ENCODE measurements around the gene ZNF570.

The ZNF570 gene

DNA sequence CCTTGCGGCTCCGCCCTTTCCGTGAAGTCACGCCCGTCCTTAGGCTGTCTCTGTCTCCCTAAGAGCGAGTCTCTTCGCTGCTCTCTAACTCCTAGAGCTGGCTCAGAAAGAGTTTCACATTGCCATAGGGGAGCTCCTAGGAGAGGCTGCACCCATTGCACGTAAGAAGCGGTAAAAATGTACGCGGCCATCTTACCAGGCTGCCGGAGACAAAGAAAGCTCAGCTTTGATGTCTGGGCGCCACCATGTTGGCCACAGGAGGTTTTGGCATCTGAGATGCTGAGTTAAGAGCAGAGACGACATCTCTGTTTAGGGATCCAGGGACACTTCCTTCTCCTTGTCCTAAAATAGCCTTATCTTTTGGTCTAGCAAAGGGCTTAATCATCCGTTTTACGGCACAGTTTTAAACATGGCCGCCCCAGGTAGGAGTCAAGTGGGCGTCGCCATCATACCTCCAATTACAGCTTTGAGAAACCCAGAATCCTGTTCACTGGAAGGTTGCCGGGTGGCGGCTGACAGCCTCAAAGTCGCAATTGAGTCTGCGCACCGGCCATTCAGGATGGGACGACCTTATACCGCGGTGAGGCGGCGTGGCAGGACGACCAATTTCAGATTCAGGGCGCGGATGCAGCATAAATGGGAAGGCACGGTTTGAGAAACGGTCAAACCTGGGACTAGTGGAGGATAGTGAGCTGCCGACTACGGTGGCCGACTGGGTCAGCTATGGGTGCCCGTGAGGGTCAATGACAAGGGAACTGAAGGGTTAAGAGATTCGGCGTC lies 37.4 kb downstream of the ZNF570 start, which contains the start of gene ZNF793:
Gene ZNF793 (plus strand): TSS at position 553 of the 780 bp plus-strand sequence. CDS start 16,501 bp downstream, outside the sequence.
- Histone ChIP-seq H3K36me3 (ENCODE audit: insufficient read depth, low read length) (no peaks in the 10 kb centered on the region), H3K9ac (ENCODE audit: low read length) (peak within 1 kb of the TSS; percentile 85), H3K9me3 (ENCODE audit: low read length) (no peaks in the 10 kb centered on the region), H3K4me3 (ENCODE audit: low read depth in 1 of 2, low read length in 2 of 2) (peak within 1 kb of the TSS; percentile 95), H3K27ac (ENCODE audit: low read depth, low read length) (peak within 1 kb of the TSS; percentile 95), H3K27me3 (ENCODE audit: control insufficient read depth in 1 of 2, insufficient read depth in 2 of 2, low read length in 2 of 2) (no peaks in the 10 kb centered on the region), H3K4me1 (ENCODE audit: insufficient read depth, low read length) (peaks cover 16% of the 10 kb centered on the region)

DNA sequence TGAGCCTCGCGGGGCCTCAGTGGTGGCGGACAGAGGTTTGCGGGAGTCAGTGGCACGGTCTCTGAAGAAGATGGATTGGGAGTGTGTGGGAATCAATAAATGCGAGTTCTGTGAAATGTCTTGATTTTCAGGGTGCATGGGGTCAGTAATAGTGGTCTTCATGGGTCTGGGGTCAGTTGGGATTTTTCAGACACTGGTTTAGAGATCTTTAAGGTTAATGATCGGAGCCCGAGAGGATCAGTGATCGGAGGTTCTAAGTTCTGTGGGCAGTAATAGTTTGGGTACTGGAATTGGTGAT lies 38.0 kb downstream of the ZNF570 start:
- Histone ChIP-seq H3K9me3 (ENCODE audit: low read length) (no peaks in the 10 kb centered on the region), H3K9ac (ENCODE audit: low read length) (peak overlapping the region; percentile 85), H3K27me3 (ENCODE audit: control insufficient read depth in 1 of 2, insufficient read depth in 2 of 2, low read length in 2 of 2) (no peaks in the 10 kb centered on the region), H3K4me3 (ENCODE audit: low read depth in 1 of 2, low read length in 2 of 2) (peak overlapping the region; percentile 95), H3K36me3 (ENCODE audit: insufficient read depth, low read length) (no peaks in the 10 kb centered on the region), H3K4me1 (ENCODE audit: insufficient read depth, low read length) (peaks cover 16% of the 10 kb centered on the region), H3K27ac (ENCODE audit: low read depth, low read length) (peak overlapping the region; percentile 95)

GRCh38 chr19:37511186-37511585 lies 42.0 kb downstream of the ZNF570 start:
- H3K9ac ChIP-seq (ENCODE audit: low read length): no peak overlapping the region
- H3K4me1 ChIP-seq (ENCODE audit: insufficient read depth, low read length): peaks cover 8% of the 10 kb centered on the region
- H3K36me3 ChIP-seq (ENCODE audit: insufficient read depth, low read length): peaks cover 5% of the 10 kb centered on the region
- H3K4me3 ChIP-seq (ENCODE audit: low read depth in 1 of 2, low read length in 2 of 2): no peak overlapping the region
- H3K9me3 ChIP-seq (ENCODE audit: low read length): no peaks in the 10 kb centered on the region
- H3K27ac ChIP-seq (ENCODE audit: low read depth, low read length): no peak overlapping the region
- H3K27me3 ChIP-seq (ENCODE audit: control insufficient read depth in 1 of 2, insufficient read depth in 2 of 2, low read length in 2 of 2): no peaks in the 10 kb centered on the region

DNA sequence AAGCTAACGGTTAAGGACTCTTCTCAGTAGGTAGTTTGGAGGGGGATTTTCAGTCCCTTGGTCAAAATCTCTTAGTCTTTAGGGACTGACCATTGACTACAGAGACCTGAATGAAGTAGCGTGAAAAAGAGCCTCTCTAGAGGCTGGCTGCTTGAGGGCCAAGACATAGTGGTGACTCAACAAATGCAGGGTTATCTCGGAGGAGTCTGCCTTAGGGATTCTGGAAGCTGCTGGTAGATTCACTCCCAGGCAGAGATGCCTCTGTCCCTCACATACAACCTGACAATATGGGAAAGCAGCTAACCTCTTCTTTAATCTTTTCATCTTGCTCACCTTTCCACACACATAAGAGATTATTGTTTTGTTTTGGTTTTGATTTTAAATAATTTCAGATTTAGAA lies 42.7 kb downstream of the ZNF570 start:
- Histone ChIP-seq H3K9me3 (ENCODE audit: low read length) (no peaks in the 10 kb centered on the region), H3K27me3 (ENCODE audit: control insufficient read depth in 1 of 2, insufficient read depth in 2 of 2, low read length in 2 of 2) (no peaks in the 10 kb centered on the region), H3K36me3 (ENCODE audit: insufficient read depth, low read length) (peaks cover 5% of the 10 kb centered on the region), H3K4me1 (ENCODE audit: insufficient read depth, low read length) (peaks cover 8% of the 10 kb centered on the region), H3K27ac (ENCODE audit: low read depth, low read length) (no peak overlapping the region), H3K9ac (ENCODE audit: low read length) (no peak overlapping the region), H3K4me3 (ENCODE audit: low read depth in 1 of 2, low read length in 2 of 2) (no peak overlapping the region)

GRCh38 chr19:37513397-37513796 lies 44.2 kb downstream of the ZNF570 start:
- H3K9me3 ChIP-seq (ENCODE audit: low read length): no peaks in the 10 kb centered on the region
- H3K36me3 ChIP-seq (ENCODE audit: insufficient read depth, low read length): peaks cover 5% of the 10 kb centered on the region

GRCh38 chr19:37519890-37520289 lies 50.7 kb downstream of the ZNF570 start:
- H3K9me3 ChIP-seq (ENCODE audit: low read length): peaks cover 9% of the 10 kb centered on the region
- no peaks in the 10 kb centered on the region for H3K27me3 ChIP-seq (ENCODE audit: control insufficient read depth in 1 of 2, insufficient read depth in 2 of 2, low read length in 2 of 2)
- no peaks in the 10 kb centered on the region for H3K4me1 ChIP-seq (ENCODE audit: insufficient read depth, low read length)
- no peak overlapping the region for H3K27ac ChIP-seq (ENCODE audit: low read depth, low read length)
- peaks cover 21% of the 10 kb centered on the region for H3K36me3 ChIP-seq (ENCODE audit: insufficient read depth, low read length)
- no peak overlapping the region for H3K9ac ChIP-seq (ENCODE audit: low read length)
- H3K4me3 ChIP-seq (ENCODE audit: low read depth in 1 of 2, low read length in 2 of 2): no peak overlapping the region

More at GRCh38 chr19:37513397-37513796, 44.2 kb downstream of the ZNF570 start:
- Histone ChIP-seq H3K27ac (ENCODE audit: low read depth, low read length) (no peak overlapping the region), H3K27me3 (ENCODE audit: control insufficient read depth in 1 of 2, insufficient read depth in 2 of 2, low read length in 2 of 2) (no peaks in the 10 kb centered on the region), H3K4me3 (ENCODE audit: low read depth in 1 of 2, low read length in 2 of 2) (no peak overlapping the region), H3K4me1 (ENCODE audit: insufficient read depth, low read length) (no peaks in the 10 kb centered on the region), H3K9ac (ENCODE audit: low read length) (no peak overlapping the region)

DNA sequence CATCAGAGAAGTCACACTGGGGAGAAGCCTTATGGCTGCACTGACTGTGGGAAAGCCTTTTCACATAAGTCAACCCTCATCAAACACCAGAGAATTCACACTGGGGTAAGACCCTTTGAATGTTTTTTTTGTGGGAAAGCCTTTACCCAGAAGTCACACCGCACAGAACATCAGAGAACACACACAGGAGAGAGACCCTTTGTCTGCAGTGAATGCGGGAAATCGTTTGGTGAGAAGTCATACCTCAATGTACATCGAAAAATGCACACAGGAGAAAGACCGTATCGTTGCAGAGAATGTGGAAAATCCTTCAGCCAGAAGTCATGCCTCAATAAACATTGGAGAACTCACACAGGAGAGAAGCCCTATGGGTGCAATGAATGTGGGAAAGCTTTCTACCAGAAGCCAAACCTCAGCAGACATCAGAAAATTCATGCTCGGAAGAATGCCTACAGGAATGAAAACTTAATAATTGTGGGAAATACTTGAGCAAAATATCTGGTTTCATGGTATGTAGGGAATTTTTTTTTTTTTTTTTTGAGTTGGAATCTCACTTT lies 68.3 kb downstream of the ZNF570 start:
- H3K9ac ChIP-seq (ENCODE audit: low read length): no peak overlapping the region
- H3K4me1 ChIP-seq (ENCODE audit: insufficient read depth, low read length): no peaks in the 10 kb centered on the region
- peak overlapping the region in 1 of 2 donors; percentile 11 for H3K4me3 ChIP-seq (ENCODE audit: low read depth in 1 of 2, low read length in 2 of 2)
- H3K27me3 ChIP-seq (ENCODE audit: control insufficient read depth in 1 of 2, insufficient read depth in 2 of 2, low read length in 2 of 2): no peaks in the 10 kb centered on the region
- H3K27ac ChIP-seq (ENCODE audit: low read depth, low read length): no peak overlapping the region
- peaks cover 43% of the 10 kb centered on the region for H3K36me3 ChIP-seq (ENCODE audit: insufficient read depth, low read length)
- peaks cover 49% of the 10 kb centered on the region for H3K9me3 ChIP-seq (ENCODE audit: low read length)

Data from muscle layer of colon (tissue), 2 donors.